Measurements from ENCODE around the gene RXRB. TPM values are rescaled to one million over a fixed set of nuclear protein-coding genes. Genes with fewer than 3 reads are reported as not detected.

Gene RXRB
- total and polyA plus RNA-seq, 2 of the 8 experiments (the other 6 are each of a cell fraction or from before 2014, with no cell fraction given), result 13.0 to 18.1 TPM

GRCh38 chr6:33178755-33179475, 21.6 kb downstream of the RXRB start (continued):
- TF ChIP-seq CHD7 (IDR thresholded peaks at IDR 0.05; ENCODE audit: insufficient replicate concordance, low read length) (no peak), HDAC2 (IDR thresholded peaks at IDR 0.05; ENCODE audit: borderline replicate concordance in 1 of 2, low read depth in 2 of 2, low read length in 2 of 2) (no peak), RXRA (IDR thresholded peaks at IDR 0.05; ENCODE audit: insufficient read depth, low read depth, low read length) (no peak), JUN (IDR thresholded peaks at IDR 0.05; ENCODE audit: low read depth, low read length) (no peak), EP300 (IDR thresholded peaks at IDR 0.05; ENCODE audit: borderline replicate concordance in 1 of 2, low read depth in 2 of 2, low read length in 2 of 2) (no peak), RAD21 (IDR thresholded peaks at IDR 0.05 in 1 of 2, conservative IDR thresholded peaks at IDR 0.05 in 1 of 2; ENCODE audit: low read depth in 2 of 2, low read length in 2 of 2) (no peak), SIX5 (IDR thresholded peaks at IDR 0.05; ENCODE audit: low read depth, low read length) (no peak), TCF12 (IDR thresholded peaks at IDR 0.05; ENCODE audit: low read depth, low read length) (no peak), BCL11A (IDR thresholded peaks at IDR 0.05; ENCODE audit: low read depth in 2 of 2, low read length in 2 of 2) (no peak)

Data from H1 (cell line).